GM23248 (cell line): ENCODE results near the gene ANAPC2. TPM values are rescaled to one million over a fixed set of nuclear protein-coding genes. Genes with fewer than 3 reads are reported as not detected.
A peak's percentile ranks its signal among the peaks of the same experiment; 100 is the strongest.

Source experiments
- DNase-seq: peaks from one replicate; pipeline ENCODE4 v3.0.0-alpha.2; 2015
- H2AFZ ChIP-seq: fragments of 200-600 bp; sonication (generic); 2 replicates; pipeline ENCODE4 v1.6.1; 2016; ENCODE audit warnings: antibody characterized with exemption
- H3F3A ChIP-seq: fragments of 200-600 bp; sonication (generic); 2 replicates; pipeline ENCODE4 v1.6.1; 2016; ENCODE audit warnings: mild to moderate bottlenecking, antibody characterized with exemption, mixed run types; ENCODE audit not compliant: insufficient read depth
- H3K27ac ChIP-seq: fragments of 200-600 bp; sonication (generic); 2 replicates; pipeline ENCODE4 v1.5.1; 2016; ENCODE audit warnings: mild to moderate bottlenecking
- H3K27me3 ChIP-seq: fragments of 200-600 bp; sonication (generic); replicated peaks from 2 replicates; pipeline ENCODE4 v1.6.1; 2016; ENCODE audit warnings: mild to moderate bottlenecking; ENCODE audit not compliant: insufficient read depth
- H3K36me3 ChIP-seq: fragments of 200-600 bp; sonication (generic); 2 replicates; pipeline ENCODE4 v1.6.1; 2016; ENCODE audit warnings: low read depth, mild to moderate bottlenecking
- H3K4me1 ChIP-seq: fragments of 200-600 bp; sonication (generic); 2 replicates; pipeline ENCODE4 v1.6.1; 2016; ENCODE audit warnings: mild to moderate bottlenecking; ENCODE audit not compliant: insufficient read depth
- H3K4me2 ChIP-seq: fragments of 200-600 bp; sonication (generic); one replicate; pipeline ENCODE4 v1.6.1; 2016; ENCODE audit warnings: mild to moderate bottlenecking; ENCODE audit not compliant: unreplicated experiment
- H3K4me3 ChIP-seq: fragments of 200-600 bp; sonication (generic); 2 replicates; pipeline ENCODE4 v1.5.1; 2016; ENCODE audit warnings: mild to moderate bottlenecking
- H3K79me2 ChIP-seq: fragments of 200-600 bp; sonication (generic); 2 replicates; pipeline ENCODE4 v1.6.1; 2016; ENCODE audit warnings: mild to moderate bottlenecking; ENCODE audit not compliant: insufficient read depth
- H3K9ac ChIP-seq: fragments of 200-600 bp; sonication (generic); 2 replicates; pipeline ENCODE4 v1.6.1; 2016; ENCODE audit warnings: mild to moderate bottlenecking
- H3K9me2 ChIP-seq: fragments of 200-600 bp; sonication (generic); 2 replicates; pipeline ENCODE4 v1.6.1; 2016; ENCODE audit warnings: mixed run types, mild to moderate bottlenecking, moderate library complexity; ENCODE audit not compliant: insufficient read depth
- H3K9me3 ChIP-seq: fragments of 200-600 bp; sonication (generic); one replicate; pipeline ENCODE4 v1.6.1; 2017; ENCODE audit warnings: low read depth
- H4K20me1 ChIP-seq: fragments of 200-600 bp; sonication (generic); 2 replicates; pipeline ENCODE4 v1.6.0; 2016; ENCODE audit not compliant: insufficient read depth
- EZH2 ChIP-seq: fragments of 200-600 bp; sonication (generic); IDR thresholded peaks from 2 replicates; pipeline ENCODE4 v1.6.1; 2018; ENCODE audit warnings: antibody characterized with exemption, mild to moderate bottlenecking; ENCODE audit not compliant: insufficient read depth, poor library complexity, severe bottlenecking
- EZH2phosphoT487 ChIP-seq: fragments of 200-600 bp; sonication (generic); IDR thresholded peaks from 2 replicates; pipeline ENCODE4 v1.6.1; 2018; ENCODE audit warnings: antibody characterized with exemption, moderate library complexity, mild to moderate bottlenecking, low read depth; ENCODE audit not compliant: insufficient read depth
- WGBS, 2 experiments: methylation state at CpG; one replicate each; pipeline ENCODE4 v1.1.6; 2015 to 2017; ENCODE audit warnings: low lambda C conversion rate in 2 of 2, low coverage in 1 of 2; ENCODE audit errors: missing lambda C conversion rate in 2 of 2; 5-methylcytosine and 5-hydroxymethylcytosine counted together
- in situ Hi-C: fragments of 300-500 bp; cut with MboI; formaldehyde crosslinking; loops from 2 replicates; pipeline ENCODE4 v1.15.0; 2020
- polyA plus RNA-seq: library from polyadenylated mRNA; unstranded; fragments of >200 nt; fragmentation: Nextera tagmentation; extraction: Ambion mirVana; gene quantifications from 2 replicates; pipeline ENCODE4 v1.2.1, GENCODE V29; 2016
- total RNA-seq: library from RNA; depleted of rRNA; stranded (reverse); fragments of >200 nt; shearing (Covaris generic); gene quantifications from 2 replicates; pipeline ENCODE4 v1.2.3, GENCODE V29; 2014

Gene ANAPC2
- total and polyA plus RNA-seq, 2 experiments from 2014 or later: 13.6 to 24.0 TPM

DNA sequence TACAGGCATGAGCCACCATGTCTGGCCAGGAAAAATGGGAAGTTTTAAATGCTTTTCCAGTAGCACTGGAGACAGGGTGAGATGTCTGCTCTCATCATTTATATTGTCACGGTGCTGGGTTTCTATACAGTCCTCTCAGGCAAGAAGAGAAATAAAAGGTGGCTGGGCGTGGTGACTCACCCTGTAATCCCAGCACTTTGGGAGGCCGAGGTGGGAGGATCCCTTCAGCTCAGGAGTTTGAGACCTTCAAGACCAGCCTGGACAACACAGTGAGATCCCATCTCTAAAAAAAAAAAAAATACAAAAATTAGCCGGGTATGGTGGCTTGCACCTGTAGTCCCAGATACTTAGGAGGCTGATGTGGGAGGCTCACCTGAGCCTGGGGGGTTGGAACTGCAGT is 54.2 kb downstream of the ANAPC2 start:
- no peaks in the 10 kb centered on the region for H3K9me2 ChIP-seq
- no peak overlapping the region for H3K27ac ChIP-seq
- no peaks in the 10 kb centered on the region for H3K9me3 ChIP-seq
- H4K20me1 ChIP-seq: no peaks in the 10 kb centered on the region
- DNase-seq: no peak
- H3K4me3 ChIP-seq: no peak overlapping the region
- TF ChIP-seq EZH2phosphoT487: no peak
- no peak for TF ChIP-seq EZH2
- 55 to 57% methylated on average over 4 of the region's 4 CpGs for WGBS, 2 experiments
- in situ Hi-C loops: no loop called here
- peaks cover 5% of the 10 kb centered on the region; the same call in 1 of the 2 replicates for H3F3A ChIP-seq
- H3K27me3 ChIP-seq: peaks cover 21% of the 10 kb centered on the region
- no peaks in the 10 kb centered on the region for H3K36me3 ChIP-seq
- H3K79me2 ChIP-seq: peaks cover 3% of the 10 kb centered on the region
- no peak overlapping the region for H3K4me2 ChIP-seq
- H3K4me1 ChIP-seq: no peaks in the 10 kb centered on the region
- no peak overlapping the region for H3K9ac ChIP-seq
- no peak overlapping the region for H2AFZ ChIP-seq

DNA sequence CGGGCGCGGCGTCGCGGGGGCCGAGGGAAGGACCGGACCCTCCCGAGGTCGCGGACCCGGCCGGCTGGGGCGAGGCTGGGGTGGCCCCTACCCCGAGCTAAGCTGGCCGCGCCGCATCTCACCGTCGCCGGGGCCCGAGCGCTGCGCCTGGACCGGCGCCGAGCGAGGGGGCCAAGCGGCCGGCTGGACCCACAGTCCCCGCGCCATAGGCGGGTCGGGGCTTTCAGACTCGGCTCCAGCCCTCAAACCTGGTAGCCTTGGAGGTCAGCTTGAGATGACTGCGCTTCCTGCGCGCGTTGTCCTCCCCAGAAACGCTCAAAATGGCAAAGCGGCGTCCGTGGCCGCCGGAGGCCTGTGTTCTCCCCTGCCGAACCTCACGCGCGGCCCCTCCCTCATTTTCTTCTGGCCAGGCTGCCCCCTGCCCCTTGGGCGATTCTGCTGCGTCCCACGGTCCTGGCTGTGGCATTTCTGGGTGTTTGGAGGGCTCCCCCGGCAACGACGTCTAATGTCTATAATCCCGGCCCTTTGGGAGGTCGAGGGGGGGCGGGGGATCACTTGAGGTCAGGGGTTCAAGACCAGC is 58.1 kb downstream of the ANAPC2 start:
- peak overlapping the region; percentile 88 for H3K4me3 ChIP-seq
- no peaks in the 10 kb centered on the region for H3K36me3 ChIP-seq
- WGBS, 2 experiments: 12 to 14% methylated on average over 38 to 52 of the region's 58 CpGs
- peaks cover 22% of the 10 kb centered on the region; the same call in 1 of the 2 replicates for H3K4me1 ChIP-seq
- peak overlapping the region; percentile 47; the same call in 1 of the 2 replicates for H3K27ac ChIP-seq
- peak overlapping the region; percentile 87 for H2AFZ ChIP-seq
- DNase-seq: peak; percentile 35
- in situ Hi-C loops: no loop called here
- peaks cover 41% of the 10 kb centered on the region for H3K79me2 ChIP-seq
- H4K20me1 ChIP-seq: no peaks in the 10 kb centered on the region
- TF ChIP-seq EZH2phosphoT487 (no peak), EZH2 (no peak)
- no peaks in the 10 kb centered on the region for H3K27me3 ChIP-seq
- peak overlapping the region; percentile 82 for H3K4me2 ChIP-seq
- H3K9ac ChIP-seq: peak overlapping the region; percentile 88
- no peaks in the 10 kb centered on the region for H3K9me2 ChIP-seq
- no peaks in the 10 kb centered on the region for H3K9me3 ChIP-seq
- peaks cover 5% of the 10 kb centered on the region; the same call in 1 of the 2 replicates for H3F3A ChIP-seq

GRCh38 chr9:137129456-137130175 is 58.7 kb downstream of the ANAPC2 start:
- peak overlapping the region; percentile 88 for H3K9ac ChIP-seq
- H3K79me2 ChIP-seq: peaks cover 47% of the 10 kb centered on the region
- H4K20me1 ChIP-seq: no peaks in the 10 kb centered on the region
- no peak for TF ChIP-seq EZH2phosphoT487
- TF ChIP-seq EZH2: no peak
- no peaks in the 10 kb centered on the region for H3K27me3 ChIP-seq
- peaks cover 5% of the 10 kb centered on the region; the same call in 1 of the 2 replicates for H3F3A ChIP-seq
- H2AFZ ChIP-seq: peak overlapping the region; percentile 87
- peak; percentile 97 for DNase-seq
- no peaks in the 10 kb centered on the region for H3K36me3 ChIP-seq
- H3K4me3 ChIP-seq: peak overlapping the region; percentile 88
- peak overlapping the region; percentile 85 for H3K4me2 ChIP-seq
- 1 to 2% methylated on average over 58 to 70 of the region's 86 CpGs for WGBS, 2 experiments
- peaks cover 22% of the 10 kb centered on the region; the same call in 1 of the 2 replicates for H3K4me1 ChIP-seq
- H3K9me3 ChIP-seq: no peaks in the 10 kb centered on the region
- H3K27ac ChIP-seq: peak overlapping the region; percentile 47
- in situ Hi-C loops: loop anchor here (10.0 kb wide), 1 partner anchor 85 kb away; a partner anchor contains a TSS
- H3K9me2 ChIP-seq: no peaks in the 10 kb centered on the region

GRCh38 chr9:137128862-137129455 is 59.4 kb downstream of the ANAPC2 start:
- Histone ChIP-seq H4K20me1 (no peaks in the 10 kb centered on the region), H3K9me3 (no peaks in the 10 kb centered on the region), H2AFZ (peak overlapping the region; percentile 87), H3F3A (peaks cover 5% of the 10 kb centered on the region; the same call in 1 of the 2 replicates), H3K4me3 (peak overlapping the region; percentile 88), H3K27me3 (no peaks in the 10 kb centered on the region), H3K9me2 (no peaks in the 10 kb centered on the region), H3K36me3 (no peaks in the 10 kb centered on the region), H3K4me2 (peak overlapping the region; percentile 85), H3K79me2 (peaks cover 54% of the 10 kb centered on the region), H3K27ac (peak overlapping the region; percentile 47), H3K4me1 (peaks cover 22% of the 10 kb centered on the region; the same call in 1 of the 2 replicates), H3K9ac (peak overlapping the region; percentile 88)
- DNase-seq: peak; percentile 63
- 21 to 22% methylated on average over 29 to 32 of the region's 37 CpGs for WGBS, 2 experiments
- in situ Hi-C loops: loop anchor here (10.0 kb wide), 1 partner anchor 86 kb away; a partner anchor contains a TSS
- TF ChIP-seq EZH2phosphoT487: no peak
- TF ChIP-seq EZH2: no peak
